Retina (tissue), 1 donor: ENCODE results near the gene CAPN5.
"Not testable (repeated sequence)": the region's sequence is repeated elsewhere in the genome, so short reads cannot be mapped to it uniquely, and the experiment has no call there.

Experiments used
- DNase-seq: peaks from one replicate; pipeline ENCODE4 v3.0.0-alpha.2; 2016

The CAPN5 gene

DNA sequence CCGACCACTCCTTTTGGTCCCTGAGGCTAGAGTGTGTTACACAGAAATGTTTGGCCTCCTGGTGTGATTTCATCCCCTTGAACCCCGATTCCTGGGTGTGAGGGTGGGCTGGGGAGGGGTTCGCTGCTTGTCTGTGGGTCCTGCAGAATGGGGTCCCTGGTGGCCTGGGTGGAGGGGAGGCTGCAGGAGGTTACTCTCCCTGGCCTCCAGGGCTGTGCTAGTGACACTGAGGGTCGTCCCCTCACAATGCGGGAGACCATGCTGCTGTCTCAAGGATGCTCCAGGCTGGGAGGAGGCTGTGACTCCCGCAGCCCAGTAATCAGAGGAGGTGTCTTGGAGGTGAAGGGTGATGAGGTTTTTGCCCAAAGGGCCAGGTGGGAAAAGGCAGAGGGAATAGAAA, 18.9 kb downstream of the CAPN5 start:
- DNase-seq: no peak

DNA sequence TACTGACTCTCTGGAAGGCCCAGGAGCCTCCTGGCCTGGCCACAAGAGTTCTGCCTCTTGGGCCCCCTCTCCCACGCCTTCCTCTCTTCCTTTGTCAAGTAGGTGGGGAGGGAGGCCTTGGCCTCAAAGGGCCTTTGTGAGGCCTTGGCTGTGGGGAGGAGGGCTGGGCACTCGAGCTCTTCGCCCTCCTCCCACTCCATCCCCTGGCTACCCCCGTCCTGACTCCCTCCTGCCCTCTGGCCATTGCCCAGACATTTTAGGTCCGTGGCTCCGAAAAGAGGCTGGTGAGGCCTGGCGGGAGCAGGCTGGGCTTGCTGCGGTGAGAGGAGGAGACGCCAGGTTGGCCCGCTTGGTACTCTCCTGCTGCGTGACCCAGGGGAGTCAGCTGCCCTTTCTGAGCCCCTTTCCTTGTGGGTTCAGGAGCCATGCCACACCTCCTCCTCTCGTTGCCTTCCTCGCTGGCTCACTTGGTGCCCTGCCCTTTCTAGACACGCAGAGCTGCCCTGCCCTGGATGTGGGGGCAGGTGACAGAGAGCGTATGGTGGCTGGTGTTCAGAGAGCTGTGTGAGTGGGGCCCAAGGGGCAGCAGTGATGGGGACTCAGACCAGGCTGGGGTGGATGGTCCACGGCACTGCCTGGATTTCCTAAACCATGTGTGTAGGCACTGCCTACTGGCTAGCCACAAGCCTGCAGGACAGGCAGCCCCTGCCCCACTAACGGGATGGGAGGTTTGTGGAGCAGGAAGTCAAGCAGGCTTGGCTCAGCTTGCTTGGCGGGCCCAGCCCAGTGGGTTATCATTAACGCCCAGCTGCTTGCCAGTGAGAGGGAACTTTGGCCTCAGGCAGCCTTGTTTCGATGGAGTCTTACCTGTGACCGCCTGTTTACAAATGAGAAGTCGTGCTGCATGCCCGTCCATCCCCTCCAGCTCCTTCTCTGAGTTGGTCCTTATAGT, 20.0 kb downstream of the CAPN5 start:
- DNase-seq: no peak

- no peak for DNase-seq
Measured at GRCh38 chr11:77087723-77088225, 21.0 kb downstream of the CAPN5 start.

DNA sequence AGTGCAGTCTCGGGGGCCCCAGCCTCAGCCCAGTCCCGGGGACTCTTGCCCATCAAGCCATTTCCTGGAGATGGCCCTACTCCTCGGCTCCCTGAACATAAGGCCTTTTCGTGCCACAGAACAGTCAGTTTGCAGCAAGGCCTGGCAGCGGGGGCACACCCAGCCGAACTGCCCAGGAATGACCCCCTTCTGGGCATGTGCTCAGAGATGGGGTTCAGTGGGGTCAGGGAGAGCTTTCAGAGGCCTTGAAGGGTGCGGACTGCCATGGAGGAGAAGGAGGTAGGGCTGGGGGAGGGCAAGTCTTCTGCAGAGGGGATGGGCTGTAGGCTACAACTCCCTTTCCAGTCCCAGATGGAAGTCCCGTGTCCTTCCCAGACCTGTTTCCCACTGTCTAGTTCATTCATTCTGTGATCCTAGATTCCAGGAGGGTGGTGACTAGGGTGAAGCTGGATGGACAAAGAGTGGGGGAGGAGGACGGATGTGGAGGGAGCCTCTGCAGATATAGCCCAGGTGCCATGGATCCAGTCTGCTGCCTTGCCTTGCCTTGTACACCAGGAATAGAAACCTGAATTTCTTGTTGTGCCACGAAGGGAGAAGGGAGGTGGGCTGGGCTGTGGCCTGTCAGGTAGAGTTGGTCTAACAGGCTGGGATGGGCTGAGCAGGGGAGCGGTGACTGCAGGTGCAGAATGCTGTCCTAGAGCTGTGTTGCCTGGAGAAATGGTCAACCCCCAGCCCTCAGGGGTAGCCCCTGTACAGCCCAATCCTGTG, 21.6 kb downstream of the CAPN5 start:
- DNase-seq: no peak

DNA sequence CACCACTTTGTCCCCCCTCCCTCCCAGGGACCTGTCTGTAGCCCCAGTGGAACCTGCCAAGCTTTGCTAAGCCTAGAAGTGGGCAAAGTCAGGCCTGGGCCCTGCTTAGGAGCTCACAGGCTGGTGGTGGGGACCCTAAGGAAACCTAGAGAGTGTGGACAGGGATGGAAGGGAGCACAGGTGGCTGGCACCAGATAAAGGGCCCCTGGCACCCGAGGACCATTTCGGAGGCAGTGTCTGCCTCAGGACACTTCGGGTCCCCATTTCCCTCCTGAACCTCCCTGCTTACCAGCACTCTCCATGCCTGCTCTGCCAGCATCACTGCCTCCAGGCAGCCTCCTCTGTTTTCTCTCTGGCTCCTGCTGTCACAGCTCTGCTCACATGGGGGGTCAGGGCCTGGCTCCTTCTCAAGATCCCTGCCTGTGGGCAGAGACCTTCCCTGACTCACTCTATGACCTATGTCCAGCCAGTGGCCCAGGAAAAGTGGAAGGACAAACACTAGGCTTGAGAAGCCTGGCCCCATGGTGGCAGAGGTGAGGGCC, 22.3 kb downstream of the CAPN5 start:
- DNase-seq: no peak

DNA sequence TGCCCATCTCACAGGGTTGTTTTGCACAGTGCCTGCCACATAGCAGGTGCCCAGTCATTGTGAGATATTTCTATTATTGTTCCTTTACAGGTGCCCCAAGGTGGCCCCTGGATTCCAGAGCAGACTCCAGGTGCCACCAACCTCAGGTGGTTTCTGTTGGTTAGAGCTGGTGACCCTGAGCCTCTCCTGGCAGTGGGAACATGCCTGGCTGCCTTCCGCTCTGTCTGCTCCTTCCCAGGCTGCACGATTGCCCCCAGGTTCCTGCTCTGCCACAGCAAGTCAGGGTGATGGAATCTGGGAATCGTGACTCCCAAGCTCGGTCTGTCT, 23.2 kb downstream of the CAPN5 start:
- no peak for DNase-seq

DNA sequence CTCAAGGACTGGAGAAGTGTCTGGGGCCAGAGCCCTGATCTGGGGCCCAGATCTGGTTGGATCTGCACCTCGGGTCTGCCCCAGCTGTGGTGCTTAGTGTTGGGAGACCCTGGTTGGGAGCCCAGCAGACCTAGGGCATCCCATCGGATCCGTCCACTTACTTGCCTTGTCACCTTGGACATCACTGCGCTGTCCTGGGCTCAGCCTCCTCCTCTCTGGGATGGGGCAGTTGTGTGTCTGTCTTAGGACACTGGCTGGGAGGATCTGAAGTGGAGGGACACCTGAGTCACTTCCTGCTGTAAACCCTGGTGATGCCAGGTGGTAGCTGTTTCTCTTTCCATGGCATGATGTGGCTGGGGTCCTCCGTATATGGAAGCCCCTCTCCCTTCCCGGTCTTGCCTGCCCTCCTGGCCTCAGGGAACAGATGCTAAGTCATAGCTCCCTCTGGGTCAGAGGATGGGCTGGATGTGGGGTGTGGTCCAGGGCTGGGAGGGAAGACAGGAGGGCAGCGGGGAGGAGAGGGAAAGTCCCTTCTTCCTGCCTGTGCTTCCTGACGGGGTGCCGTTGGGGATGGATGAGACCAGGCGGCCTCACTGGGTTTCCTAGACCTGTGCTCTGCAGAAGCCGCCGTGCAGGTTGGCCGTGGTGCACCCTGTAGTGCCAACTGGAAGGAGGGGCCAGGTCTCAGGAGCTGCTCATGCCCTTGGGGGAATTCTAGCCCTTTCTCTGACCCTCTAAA, 23.8 kb downstream of the CAPN5 start:
- DNase-seq: no peak

- peak; percentile 72 for DNase-seq
Measured at GRCh38 chr11:77091146-77091940, 24.6 kb downstream of the CAPN5 start.

GRCh38 chr11:77092382-77092781, 25.6 kb downstream of the CAPN5 start:
- DNase-seq: no peak

DNA sequence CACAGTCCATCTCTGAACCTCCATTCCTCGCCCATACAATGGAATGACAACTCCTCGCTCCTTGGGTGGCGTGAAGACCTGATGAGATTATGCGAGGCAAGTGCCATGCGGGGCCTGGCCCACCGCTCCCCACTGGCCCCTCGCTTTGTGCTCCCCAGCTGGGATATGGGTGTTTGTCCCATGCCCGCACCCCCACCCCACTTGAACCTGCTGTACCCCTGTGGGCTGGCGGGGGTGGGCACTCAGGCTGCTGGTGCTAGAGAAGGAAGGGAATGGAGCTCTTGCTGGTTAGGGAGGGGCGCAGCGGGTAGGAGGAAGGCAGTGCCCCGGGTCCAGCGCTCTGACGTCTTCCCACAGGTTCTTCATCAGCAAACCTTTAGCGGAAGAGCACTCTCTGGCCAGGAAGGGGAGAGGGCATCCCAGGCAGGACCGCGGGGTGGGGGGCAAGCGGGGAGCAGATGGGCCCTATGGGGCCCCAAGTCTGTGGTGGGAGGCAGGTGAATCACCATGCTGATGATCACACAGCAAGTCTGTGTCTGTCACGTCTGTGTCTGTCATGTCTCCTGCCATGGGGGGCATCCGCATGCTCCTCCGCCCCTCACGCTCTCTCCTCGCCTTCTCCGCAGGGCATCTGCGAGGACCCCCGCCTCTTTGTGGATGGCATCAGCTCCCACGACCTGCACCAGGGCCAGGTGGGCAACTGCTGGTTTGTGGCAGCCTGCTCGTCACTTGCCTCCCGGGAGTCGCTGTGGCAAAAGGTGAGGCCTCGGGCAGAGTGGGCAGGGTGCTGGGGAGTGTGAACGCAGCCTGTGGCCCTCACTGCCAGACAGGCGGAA, 26.5 kb downstream of the CAPN5 start:
- no peak for DNase-seq

DNA sequence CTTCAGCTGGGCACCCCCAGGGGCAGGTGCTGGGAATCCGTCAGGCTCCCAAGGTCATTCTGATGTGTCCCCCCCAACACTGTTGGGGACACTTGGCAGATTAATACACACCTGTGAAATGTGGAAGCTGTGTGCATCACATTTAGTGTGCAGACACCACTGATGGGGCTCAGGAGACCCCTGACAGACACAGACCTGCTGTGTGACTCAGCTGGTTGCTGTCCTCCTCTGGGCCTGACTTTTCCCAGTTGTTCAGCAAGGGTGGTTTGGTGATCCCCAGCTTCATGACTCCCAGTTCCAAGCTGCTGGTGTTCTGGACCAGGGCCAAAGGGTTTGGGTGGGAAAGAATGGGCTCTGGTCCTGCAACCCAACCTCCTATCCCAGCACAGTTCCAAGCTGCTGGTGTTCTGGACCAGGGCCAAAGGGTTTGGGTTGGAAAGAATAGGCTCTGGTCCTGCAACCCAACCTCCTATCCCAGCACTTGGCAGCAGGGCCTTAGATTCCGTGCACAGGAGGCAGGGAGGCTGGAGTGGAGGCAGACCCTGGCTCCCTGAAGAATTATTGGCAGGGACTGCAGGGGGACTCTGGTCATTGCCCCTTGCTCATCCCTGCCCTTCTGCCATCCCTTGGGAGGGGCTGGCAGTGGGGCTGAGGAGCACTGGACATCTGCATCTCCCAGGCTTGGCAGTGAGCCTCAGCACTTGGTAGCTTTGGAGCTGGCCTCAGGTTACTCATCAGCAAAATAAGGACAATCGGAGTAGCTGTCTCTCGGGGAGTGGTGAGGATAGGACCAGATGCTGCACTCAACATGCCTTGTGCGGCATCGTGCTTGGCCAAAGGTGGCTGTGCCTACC, 27.4 kb downstream of the CAPN5 start:
- DNase-seq: no peak

DNA sequence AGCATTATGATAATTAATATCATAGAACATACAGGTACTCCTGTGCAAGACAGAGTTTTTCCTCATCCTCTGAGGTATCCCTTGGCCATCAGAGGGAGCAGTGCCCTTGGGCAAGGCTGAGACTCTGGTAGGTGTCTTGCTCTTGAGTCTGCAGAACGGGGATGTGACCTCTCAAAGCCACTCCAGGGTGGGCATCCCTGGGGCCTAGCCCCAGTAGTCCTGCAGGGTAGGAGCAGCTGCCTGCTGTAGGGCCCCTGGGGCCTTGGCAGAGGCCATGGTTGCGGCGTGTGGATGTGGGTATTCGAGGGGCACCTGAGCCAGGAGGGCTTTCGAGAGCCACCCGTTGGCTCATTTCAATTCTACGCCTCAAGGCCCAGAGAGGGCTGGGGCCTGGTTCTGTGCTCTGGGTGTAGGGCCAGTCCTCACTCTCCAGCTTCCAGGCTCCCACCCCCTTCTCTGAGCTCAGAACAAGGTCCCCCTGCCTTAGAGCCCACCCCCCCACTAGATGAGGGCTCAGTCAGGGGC, 28.1 kb downstream of the CAPN5 start:
- no peak for DNase-seq

DNA sequence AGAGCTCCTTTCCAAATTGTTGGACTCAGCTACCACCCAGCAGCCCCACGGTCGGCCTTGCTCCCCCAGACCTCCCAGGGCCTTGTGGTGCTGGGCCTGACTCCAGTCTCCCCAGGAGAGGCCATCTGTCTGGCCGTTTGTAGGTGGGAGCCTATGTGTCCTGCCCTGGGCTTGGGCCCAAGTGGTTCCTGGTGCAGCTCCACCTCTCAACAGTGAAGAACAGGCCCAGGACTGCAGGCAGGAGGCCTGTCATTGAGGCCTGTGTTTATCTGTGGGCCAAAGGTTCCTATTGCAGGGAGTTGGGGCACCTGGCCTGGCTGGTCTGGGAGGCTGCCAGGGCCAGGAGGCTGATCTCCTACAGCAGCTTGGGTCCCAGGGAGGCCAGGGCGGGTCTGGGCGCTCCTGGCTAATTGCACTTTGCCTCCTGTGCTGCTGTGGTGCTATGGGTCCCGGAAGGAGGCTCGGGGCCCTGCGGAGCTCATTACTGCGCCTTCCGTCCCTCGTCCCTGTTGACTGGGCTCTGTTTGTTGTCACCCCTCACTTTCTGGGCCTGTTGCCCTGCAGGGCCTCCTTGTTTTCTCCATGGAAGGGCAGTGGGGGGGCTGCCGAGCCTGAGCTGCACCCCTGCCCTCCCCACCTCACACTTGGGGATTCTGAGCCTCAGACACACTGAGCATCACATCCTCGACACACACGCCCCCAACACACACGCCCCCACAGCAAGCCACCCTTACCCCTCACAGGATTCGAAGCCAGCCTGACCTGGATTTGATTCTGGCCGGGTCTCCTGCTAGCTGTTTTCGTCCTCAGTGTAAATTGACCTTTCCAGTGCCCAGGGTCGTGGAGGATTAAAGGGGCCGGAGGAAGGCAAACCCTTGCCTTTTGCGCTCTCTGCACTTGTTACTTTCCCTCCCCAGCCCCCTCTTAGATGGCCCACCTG, 29.1 kb downstream of the CAPN5 start:
- DNase-seq: no peak

DNA sequence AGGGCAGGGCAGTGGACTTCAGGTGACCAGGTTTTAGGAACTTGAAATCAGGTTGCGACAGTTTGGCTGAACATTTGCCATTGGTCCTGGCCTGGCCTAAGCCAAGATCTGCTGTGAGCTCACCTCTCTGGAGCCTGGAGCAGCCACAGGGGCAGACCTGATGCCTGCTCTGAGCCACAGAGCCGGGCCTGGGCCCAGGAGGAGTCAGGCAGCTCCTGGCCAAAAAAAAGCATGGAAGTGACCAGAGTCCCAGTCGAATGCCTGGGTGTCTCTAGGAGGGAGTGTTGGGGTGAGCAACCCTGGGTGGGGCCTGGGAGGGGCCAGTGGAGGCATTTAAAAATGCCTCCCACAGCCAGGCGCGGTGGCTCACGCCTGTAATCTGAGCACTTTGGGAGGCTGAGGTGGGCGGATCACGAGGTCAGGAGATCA, 29.8 kb downstream of the CAPN5 start:
- no peak for DNase-seq

DNA sequence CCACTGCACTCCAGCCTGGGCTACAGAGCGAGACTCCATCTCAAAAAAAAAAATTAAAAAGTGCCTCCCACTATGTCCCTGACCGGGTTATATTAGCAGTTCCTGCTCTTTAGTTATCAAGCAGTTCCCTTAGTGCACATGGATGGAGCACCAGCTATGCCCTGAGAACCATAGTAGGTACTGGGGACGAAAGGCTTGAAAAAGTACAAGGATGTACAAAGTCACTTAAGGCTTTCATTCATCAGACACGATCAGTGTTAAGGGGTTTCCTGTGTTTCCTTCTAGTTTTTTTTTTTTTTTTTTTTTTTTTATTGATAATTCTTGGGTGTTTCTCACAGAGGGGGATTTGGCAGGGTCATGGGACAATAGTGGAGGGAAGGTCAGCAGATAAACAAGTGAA, 30.4 kb downstream of the CAPN5 start:
- not testable (repeated sequence) for DNase-seq

DNA sequence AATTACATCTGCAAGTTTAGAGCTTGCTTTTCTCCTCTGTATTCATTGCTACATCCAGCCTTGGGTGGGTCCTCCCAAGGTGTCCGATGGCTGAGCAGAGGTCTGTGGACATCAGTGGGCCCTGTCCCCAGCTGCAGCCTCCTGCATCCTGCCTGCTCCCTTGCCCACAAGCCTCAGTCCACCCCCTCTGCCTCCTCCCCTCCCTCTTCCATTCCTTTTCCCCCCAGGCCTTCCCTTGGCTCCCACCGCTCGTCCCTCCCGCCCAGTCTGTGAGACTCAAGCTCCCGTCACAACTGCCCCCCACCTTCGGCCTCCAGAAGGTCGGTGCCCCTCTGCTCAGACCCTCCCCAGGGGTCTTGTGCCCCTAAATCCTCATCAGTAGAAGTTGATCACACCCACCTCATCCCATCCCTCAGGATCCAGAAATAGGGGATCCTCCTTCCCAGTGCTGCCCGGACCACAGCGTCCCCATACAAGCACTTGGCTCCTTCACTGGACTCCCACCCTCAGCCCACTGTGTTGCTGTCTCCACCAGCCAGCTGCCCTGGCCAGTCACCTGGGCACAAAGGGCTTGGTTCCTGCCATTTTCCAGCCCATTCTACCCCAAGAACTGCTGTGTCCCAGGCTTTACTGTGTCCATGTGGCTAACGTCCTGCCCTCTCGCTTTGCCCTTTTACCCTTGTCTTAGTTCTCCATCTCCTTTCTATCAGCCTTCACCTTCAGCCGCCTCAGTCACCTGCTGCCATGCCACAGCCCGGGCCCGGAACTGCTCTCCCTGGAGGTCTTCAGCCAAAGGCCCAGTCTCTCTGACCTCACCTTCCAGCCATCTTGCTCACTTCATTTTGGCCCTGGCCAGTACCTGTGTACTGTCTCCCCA, 33.6 kb downstream of the CAPN5 start:
- DNase-seq: no peak

GRCh38 chr11:77101043-77101537, 34.3 kb downstream of the CAPN5 start:
- no peak for DNase-seq
